Epithelial cell of esophagus (primary cell): ENCODE data around the gene HLA-F.

Experiments
- DNase-seq: peaks from one replicate; pipeline ENCODE4 v3.0.0; 2010; ENCODE audit warnings: low read depth
- H3K4me3 ChIP-seq: 2 replicates; pipeline ENCODE4 v1.5.1; 2011; ENCODE audit warnings: mild to moderate bottlenecking, low read length, control low read depth
- TF ChIP-seq, protein P1 (sequence below): IDR thresholded peaks from 2 replicates; pipeline ENCODE4 v1.5.1; 2011; ENCODE audit warnings: low read depth, mild to moderate bottlenecking, low read length, control low read depth, inconsistent platforms; ENCODE audit not compliant: insufficient read depth; ENCODE audit errors: missing control alignments

HLA-F gene

GRCh38 chr6:29729774-29730328, 6.6 kb downstream of the HLA-F start:
- DNase-seq, result no peak
- H3K4me3 ChIP-seq, result no peak overlapping the region
- TF ChIP-seq, protein P1, sequence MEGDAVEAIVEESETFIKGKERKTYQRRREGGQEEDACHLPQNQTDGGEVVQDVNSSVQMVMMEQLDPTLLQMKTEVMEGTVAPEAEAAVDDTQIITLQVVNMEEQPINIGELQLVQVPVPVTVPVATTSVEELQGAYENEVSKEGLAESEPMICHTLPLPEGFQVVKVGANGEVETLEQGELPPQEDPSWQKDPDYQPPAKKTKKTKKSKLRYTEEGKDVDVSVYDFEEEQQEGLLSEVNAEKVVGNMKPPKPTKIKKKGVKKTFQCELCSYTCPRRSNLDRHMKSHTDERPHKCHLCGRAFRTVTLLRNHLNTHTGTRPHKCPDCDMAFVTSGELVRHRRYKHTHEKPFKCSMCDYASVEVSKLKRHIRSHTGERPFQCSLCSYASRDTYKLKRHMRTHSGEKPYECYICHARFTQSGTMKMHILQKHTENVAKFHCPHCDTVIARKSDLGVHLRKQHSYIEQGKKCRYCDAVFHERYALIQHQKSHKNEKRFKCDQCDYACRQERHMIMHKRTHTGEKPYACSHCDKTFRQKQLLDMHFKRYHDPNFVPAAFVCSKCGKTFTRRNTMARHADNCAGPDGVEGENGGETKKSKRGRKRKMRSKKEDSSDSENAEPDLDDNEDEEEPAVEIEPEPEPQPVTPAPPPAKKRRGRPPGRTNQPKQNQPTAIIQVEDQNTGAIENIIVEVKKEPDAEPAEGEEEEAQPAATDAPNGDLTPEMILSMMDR, result no peak

GRCh38 chr6:29730575-29731126, 7.4 kb downstream of the HLA-F start:
- TF ChIP-seq, protein P1, result no peak
- no peak for DNase-seq
- no peak overlapping the region for H3K4me3 ChIP-seq

- H3K4me3 ChIP-seq, result no peak overlapping the region
- no peak for DNase-seq
- TF ChIP-seq, protein P1, result no peak
These were observed 8.0 kb downstream of the HLA-F start for GRCh38 chr6:29731281-29731680.

DNA sequence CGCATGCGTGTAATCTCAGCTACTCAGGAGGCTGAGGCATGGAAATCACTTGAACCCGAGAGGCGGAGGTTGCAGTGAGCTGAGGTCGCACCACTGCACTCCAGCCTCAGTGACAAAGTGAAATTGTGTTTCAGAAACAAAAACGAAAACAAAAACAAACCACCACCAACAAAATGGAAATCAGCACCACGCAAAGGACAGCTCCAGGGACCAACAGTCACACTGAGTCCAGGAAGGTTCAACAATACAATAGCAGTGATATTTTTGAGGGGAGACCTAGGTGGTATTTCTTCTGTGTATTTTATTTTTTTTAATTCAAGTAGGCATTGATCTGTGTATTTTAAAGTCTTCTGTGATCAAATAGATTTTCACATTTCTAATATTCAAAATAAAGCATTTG, 9.8 kb downstream of the HLA-F start:
- TF ChIP-seq, protein P1, result no peak

GRCh38 chr6:29734046-29735018, 11.1 kb downstream of the HLA-F start:
- TF ChIP-seq, protein P1, result no peak
- no peak overlapping the region for H3K4me3 ChIP-seq
- DNase-seq, result peak; percentile 37

More for the DNA sequence above, 9.8 kb downstream of the HLA-F start:
- no peak for DNase-seq
- no peak overlapping the region for H3K4me3 ChIP-seq

DNA sequence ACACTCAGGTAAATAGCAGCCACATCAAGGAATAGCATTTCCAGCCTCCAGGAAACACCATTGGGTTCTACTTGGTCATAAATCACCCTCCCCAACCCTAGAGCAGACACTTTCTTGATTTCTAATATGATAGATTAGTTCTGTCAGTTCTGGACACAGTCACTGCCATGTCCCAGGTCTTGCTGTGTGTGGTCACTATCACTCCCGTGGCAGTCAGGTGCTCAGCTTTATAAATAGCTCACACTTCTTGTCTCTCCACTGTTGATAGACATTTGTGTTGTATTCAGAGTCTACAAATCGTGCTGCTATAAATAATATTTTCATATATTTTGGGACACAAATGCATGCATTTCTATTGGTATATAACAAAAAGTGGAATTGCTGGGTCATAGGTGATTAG, 13.3 kb downstream of the HLA-F start:
- TF ChIP-seq, protein P1, result no peak
- no peak for DNase-seq
- H3K4me3 ChIP-seq, result no peak overlapping the region
